MV-4-11 (cell line): Measurements from ENCODE around the gene ZNF358.

Experiments used
- DNase-seq: peaks from one replicate; lab custom pipeline; 2025; lab: John Stamatoyannopoulos, UW

Gene ZNF358

DNA sequence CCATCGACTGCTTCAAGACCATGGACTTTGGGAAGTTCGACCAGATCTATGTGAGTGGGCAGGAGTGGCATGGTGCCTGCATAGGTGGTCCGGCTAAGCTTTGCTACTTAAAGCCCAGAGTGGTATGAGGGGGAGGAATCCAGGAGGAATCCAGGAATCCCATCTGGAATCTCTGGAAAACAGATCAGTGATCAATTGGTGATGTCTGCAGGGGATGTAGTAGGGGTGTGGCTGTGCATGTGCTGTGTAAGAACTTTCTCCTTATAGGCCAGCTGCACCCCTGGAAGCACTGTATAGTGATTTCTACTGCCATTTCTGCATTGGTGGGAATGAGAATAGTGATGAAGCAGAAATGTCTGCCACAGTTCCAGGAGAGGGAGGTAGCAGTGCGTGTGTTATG, 43.2 kb downstream of the ZNF358 start:
- no peak for DNase-seq

DNA sequence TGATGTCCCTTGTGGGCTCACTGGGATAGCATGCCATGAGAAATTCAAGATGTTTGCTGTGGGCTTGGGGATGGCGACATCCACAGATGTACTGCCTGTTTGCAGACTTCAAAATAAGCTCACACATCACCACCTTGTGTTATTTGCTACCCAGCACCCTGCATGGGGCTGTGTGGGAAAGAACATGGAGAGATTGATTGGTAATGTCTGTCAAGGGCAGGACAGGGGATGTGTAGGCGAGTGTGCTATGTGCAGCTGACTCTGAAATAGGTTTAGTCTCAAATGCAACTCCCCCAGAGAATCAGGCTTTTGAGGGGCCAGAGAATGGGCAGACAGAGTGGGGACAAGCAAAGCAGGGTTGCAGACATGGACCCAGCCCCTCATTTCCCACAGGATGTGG, 44.4 kb downstream of the ZNF358 start:
- DNase-seq = no peak

DNA sequence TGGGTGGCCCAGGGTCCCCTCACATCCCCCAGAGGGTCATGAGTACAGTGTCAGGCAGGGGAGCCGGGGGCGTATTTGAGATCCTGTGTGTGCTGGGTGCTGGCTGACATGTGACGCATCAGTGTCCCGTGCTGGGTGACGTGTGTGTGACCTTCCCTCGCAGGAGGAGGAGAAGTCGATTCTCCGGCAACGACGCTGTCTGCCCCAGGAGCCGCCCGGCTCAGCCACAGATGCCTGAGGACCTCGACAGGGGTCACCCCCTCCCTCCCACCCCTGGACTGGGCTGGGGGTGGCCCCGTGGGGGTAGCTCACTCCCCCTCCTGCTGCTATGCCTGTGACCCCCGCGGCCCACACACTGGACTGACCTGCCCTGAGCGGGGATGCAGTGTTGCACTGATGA, 45.4 kb downstream of the ZNF358 start:
- DNase-seq = no peak

DNA sequence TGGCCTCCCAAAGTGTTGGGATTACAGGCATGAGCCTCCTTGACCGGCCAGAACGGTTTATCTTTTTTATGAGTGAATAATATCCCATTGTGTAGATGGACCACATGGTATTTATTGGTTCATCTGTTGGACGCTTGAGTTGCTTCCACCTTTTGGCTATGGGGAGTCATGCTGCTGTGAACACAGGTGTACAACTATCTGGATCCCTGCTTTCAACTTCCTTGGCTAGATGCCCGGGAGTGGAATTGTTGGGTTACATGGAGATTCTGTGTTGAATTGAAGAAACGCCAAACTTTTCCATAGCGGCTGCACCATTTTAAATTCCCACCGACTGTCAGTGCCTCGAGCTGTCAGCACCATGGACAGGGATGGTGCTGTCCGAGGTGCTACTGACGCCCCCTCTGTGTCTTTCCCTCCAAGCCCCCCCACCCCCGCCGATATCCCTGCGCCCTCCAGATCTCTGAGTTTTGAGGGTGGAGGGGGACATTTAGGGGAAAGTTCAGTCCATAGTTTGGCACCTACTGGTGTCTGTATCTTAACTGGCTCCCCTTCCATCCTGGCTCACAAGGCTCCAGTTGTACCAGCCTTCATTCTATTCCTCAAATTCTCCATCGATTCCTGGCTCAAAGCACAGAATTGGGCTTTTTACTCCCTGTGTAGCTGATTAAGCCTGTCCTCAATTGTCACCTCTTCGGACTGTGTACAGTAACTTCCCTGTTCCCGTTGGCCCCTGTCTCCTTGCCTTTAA, 46.9 kb downstream of the ZNF358 start:
- DNase-seq = no peak

DNA sequence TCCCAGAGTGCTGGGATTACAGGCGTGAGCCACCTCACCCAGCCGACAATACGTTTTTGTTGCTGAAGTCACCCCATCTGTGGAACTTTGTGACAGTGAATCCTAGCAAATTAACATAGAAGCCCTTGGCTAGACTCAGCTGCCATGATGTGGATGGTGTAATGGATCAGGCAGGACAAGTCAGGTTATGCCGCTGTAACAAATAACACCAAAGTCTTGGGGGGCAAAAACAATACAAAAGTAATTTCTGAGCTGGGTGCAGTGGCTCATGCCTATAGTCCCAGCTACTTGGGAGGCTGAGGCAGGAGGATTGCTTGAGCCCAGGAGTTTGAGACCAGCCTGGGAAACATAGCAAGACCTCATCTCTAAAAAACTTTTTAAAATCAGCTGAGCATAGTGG, 49.0 kb downstream of the ZNF358 start:
- no peak for DNase-seq

DNA sequence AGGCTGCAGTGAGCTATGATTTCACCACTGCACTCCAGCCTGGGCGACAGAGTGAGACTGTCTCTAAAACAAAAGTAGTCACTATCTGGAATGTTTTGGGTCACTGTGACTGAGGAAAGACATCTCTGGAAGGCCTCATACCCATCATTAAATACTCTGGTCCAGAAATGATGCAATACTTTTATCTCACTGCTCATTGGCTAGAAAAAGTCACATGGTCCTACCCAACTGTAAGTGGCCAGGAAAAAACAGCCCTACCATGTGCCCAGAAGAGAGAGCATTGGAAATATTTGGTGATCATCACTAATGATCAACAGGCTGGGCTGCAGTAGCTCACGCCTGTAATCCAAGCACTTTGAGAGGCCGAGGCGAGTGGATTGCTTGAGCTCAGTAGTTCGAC, 49.4 kb downstream of the ZNF358 start:
- no peak for DNase-seq
